Endothelial cell (in vitro differentiated cells): ENCODE results near the gene SERTM2. TPM values are rescaled to one million over a fixed set of nuclear protein-coding genes. Genes with fewer than 3 reads are reported as not detected.

Experiments
- DNase-seq: peaks from one replicate; pipeline ENCODE4 v3.0.0; 2021; ENCODE audit warnings: low spot score
- H3K27ac Mint-ChIP-seq: one replicate; pipeline ENCODE4 v1.8.0; 2021; ENCODE audit warnings: mixed read lengths, inconsistent platforms; ENCODE audit not compliant: unreplicated experiment
- H3K27me3 Mint-ChIP-seq: one replicate; pipeline ENCODE4 v1.8.0; 2021; ENCODE audit warnings: mild to moderate bottlenecking, moderate library complexity, mixed read lengths, inconsistent platforms; ENCODE audit not compliant: unreplicated experiment
- H3K36me3 Mint-ChIP-seq: one replicate; pipeline ENCODE4 v1.8.0; 2021; ENCODE audit warnings: mild to moderate bottlenecking, low read depth, mixed read lengths, inconsistent platforms; ENCODE audit not compliant: unreplicated experiment
- H3K4me1 Mint-ChIP-seq: one replicate; pipeline ENCODE4 v1.8.0; 2021; ENCODE audit warnings: mild to moderate bottlenecking, mixed read lengths, inconsistent platforms; ENCODE audit not compliant: unreplicated experiment
- H3K4me3 Mint-ChIP-seq: one replicate; pipeline ENCODE4 v1.8.0; 2021; ENCODE audit warnings: mild to moderate bottlenecking, mixed read lengths, inconsistent platforms; ENCODE audit not compliant: unreplicated experiment
- H3K9me3 Mint-ChIP-seq: one replicate; pipeline ENCODE4 v1.8.0; 2021; ENCODE audit warnings: mixed read lengths, inconsistent platforms; ENCODE audit not compliant: unreplicated experiment
- CTCF ChIP-seq: fragments of 200-600 bp; sonication (generic); IDR thresholded peaks from one replicate; pipeline ENCODE4 v1.5.0; 2021; ENCODE audit warnings: antibody characterized with exemption; ENCODE audit not compliant: unreplicated experiment
- total RNA-seq: library from RNA; stranded (reverse); fragmentation: NEBNext Ultra II Directional; extraction: Animal tissue kit (Norgen Biotek cat#: 25700); gene quantifications from one replicate; pipeline ENCODE4 v1.2.1, GENCODE V29; 2021; ENCODE audit not compliant: unreplicated experiment

SERTM2 gene
- total RNA-seq, 1 donor from 2014 or later, result 0.92 TPM

- Mint-ChIP-seq H3K27ac (no peak overlapping the region), H3K27me3 (no peaks in the 10 kb centered on the region), H3K9me3 (no peaks in the 10 kb centered on the region), H3K4me1 (peaks cover 10% of the 10 kb centered on the region), H3K36me3 (no peaks in the 10 kb centered on the region), H3K4me3 (no peak overlapping the region)
- no peak for DNase-seq
- TF ChIP-seq CTCF, result no peak
These were observed 7.9 kb upstream of the SERTM2 start for GRCh38 chrX:111503485-111503993.

GRCh38 chrX:111504941-111505340 is 6.5 kb upstream of the SERTM2 start:
- Mint-ChIP-seq H3K9me3 (no peaks in the 10 kb centered on the region), H3K27ac (peak overlapping the region; percentile 65), H3K4me1 (peaks cover 10% of the 10 kb centered on the region), H3K36me3 (no peaks in the 10 kb centered on the region), H3K4me3 (no peak overlapping the region), H3K27me3 (no peaks in the 10 kb centered on the region)
- TF ChIP-seq CTCF, result no peak
- no peak for DNase-seq

- H3K36me3 Mint-ChIP-seq, result no peaks in the 10 kb centered on the region
- no peak for TF ChIP-seq CTCF
These were observed 5.7 kb upstream of the SERTM2 start for GRCh38 chrX:111505783-111506182.

GRCh38 chrX:111506826-111507225 is 4.6 kb upstream of the SERTM2 start:
- Mint-ChIP-seq H3K27ac (no peak overlapping the region), H3K4me3 (no peak overlapping the region), H3K9me3 (no peaks in the 10 kb centered on the region), H3K36me3 (no peaks in the 10 kb centered on the region), H3K27me3 (no peaks in the 10 kb centered on the region), H3K4me1 (peaks cover 10% of the 10 kb centered on the region)
- no peak for TF ChIP-seq CTCF
- no peak for DNase-seq

More at GRCh38 chrX:111505783-111506182, 5.7 kb upstream of the SERTM2 start:
- Mint-ChIP-seq H3K4me3 (no peak overlapping the region), H3K9me3 (no peaks in the 10 kb centered on the region), H3K27ac (no peak overlapping the region), H3K27me3 (no peaks in the 10 kb centered on the region), H3K4me1 (peaks cover 10% of the 10 kb centered on the region)
- DNase-seq, result no peak

- Mint-ChIP-seq H3K4me1 (peaks cover 12% of the 10 kb centered on the region), H3K27me3 (no peaks in the 10 kb centered on the region), H3K27ac (no peak overlapping the region), H3K9me3 (no peaks in the 10 kb centered on the region), H3K36me3 (no peaks in the 10 kb centered on the region), H3K4me3 (no peak overlapping the region)
- TF ChIP-seq CTCF, result no peak
- no peak for DNase-seq
These were observed 3.5 kb upstream of the SERTM2 start for GRCh38 chrX:111507933-111508332.
